Activated naive CD8-positive, alpha-beta T cell treated with anti-CD3 and anti-CD28 coated beads, Interleukin-2, amount 50 U/mL, for 24 hours (primary cell): ENCODE data around the gene SORBS1.
A peak's percentile ranks its signal among the peaks of the same experiment; 100 is the strongest.

Experiments used
- ATAC-seq: fragments of 150-1000 bp; cut with Tn5 transposase; one replicate; pipeline ENCODE4 v1.10.0; 2021
- DNase-seq: peaks from one replicate; pipeline ENCODE4 v3.0.0; 2021
- H3K27ac Mint-ChIP-seq: one replicate; pipeline ENCODE4 v1.8.0; 2021; ENCODE audit warnings: mild to moderate bottlenecking, mixed read lengths
- H3K27me3 Mint-ChIP-seq: one replicate; pipeline ENCODE4 v1.8.0; 2021; ENCODE audit warnings: mixed read lengths
- H3K36me3 Mint-ChIP-seq: one replicate; pipeline ENCODE4 v1.8.0; 2021; ENCODE audit warnings: low read depth, mixed read lengths
- H3K4me1 Mint-ChIP-seq: one replicate; pipeline ENCODE4 v1.8.0; 2021; ENCODE audit warnings: mixed read lengths
- H3K4me3 Mint-ChIP-seq: one replicate; pipeline ENCODE4 v1.8.0; 2021; ENCODE audit warnings: mild to moderate bottlenecking, moderate library complexity, mixed read lengths
- H3K9me3 Mint-ChIP-seq: one replicate; pipeline ENCODE4 v1.8.0; 2021; ENCODE audit warnings: mixed read lengths

SORBS1 gene

DNA sequence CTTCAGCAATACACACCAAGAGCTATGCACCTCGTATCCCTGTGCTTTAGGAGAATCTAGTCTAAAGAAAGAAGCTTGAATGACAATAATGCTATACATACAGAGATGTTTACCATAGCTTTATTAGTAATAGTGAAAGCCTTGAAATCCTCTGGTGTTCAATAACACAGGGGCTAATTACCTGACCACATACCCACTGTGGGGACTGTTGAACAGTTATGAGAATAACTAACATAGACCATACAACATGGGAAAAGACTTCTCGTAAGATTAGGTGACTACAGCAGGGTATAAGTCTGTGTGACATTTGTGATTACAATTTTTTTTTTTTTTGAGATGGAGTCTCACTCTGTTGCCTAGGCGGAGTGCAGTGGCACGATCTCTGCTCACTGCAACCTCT lies 111.0 kb downstream of the SORBS1 start:
- no peak for ATAC-seq
- Mint-ChIP-seq H3K4me1 (no peaks in the 10 kb centered on the region), H3K36me3 (no peaks in the 10 kb centered on the region), H3K27me3 (peaks cover 5% of the 10 kb centered on the region), H3K9me3 (no peaks in the 10 kb centered on the region), H3K4me3 (no peak overlapping the region), H3K27ac (no peak overlapping the region)
- no peak for DNase-seq

DNA sequence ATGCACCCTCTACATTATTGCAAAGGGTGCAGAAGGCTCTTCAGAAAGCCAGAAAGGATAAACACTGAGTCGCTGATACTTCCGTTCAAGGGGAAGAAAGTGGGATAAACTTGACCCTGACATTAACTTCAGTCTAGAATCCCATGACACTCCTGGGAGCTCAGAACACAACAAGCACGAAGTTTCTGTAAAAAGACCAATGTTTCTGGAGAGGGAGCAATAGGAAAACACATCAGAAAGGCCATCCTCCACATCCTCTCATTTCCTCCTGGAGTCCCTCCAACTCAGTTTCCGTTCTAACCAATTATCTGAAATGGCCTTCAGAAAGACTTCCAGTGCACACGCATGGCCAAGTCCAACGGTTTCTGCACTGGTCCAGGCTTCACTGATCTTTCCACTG lies 113.5 kb downstream of the SORBS1 start:
- Mint-ChIP-seq H3K36me3 (no peaks in the 10 kb centered on the region), H3K4me1 (no peaks in the 10 kb centered on the region), H3K4me3 (no peak overlapping the region), H3K27ac (no peak overlapping the region), H3K9me3 (no peaks in the 10 kb centered on the region), H3K27me3 (peaks cover 5% of the 10 kb centered on the region)
- ATAC-seq, result no peak
- DNase-seq, result no peak

DNA sequence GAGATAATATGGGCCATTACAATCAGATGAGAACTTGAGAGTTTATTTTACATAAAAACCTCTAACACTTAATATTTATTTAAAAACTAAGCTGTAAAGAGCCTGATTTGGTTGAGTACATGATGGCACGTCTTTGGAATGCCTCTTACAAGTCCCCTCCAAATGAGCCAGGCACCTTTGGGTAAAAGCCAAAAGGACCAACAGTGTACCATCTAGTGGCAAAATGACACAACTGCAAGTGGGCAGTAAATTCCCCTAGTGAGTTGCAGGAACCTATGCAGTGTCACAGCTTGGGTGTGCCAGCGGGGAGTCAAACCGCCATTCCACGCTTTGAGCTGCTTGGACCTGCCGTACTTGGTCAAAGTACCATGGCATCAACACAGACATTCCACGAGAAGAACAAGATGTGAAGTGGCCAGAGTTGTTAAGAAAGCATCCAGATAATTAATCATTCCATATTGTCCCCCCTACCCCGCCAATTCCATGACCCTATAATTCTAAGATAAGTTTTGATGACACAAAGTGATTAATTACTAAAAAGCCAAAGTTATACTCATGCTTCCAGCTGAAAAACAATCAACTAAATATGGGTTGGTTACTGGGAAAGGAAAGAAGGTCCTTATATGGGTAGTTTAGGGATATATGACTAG lies 115.2 kb downstream of the SORBS1 start:
- H3K4me3 Mint-ChIP-seq, result no peak overlapping the region
- peak; percentile 54 for ATAC-seq

DNA sequence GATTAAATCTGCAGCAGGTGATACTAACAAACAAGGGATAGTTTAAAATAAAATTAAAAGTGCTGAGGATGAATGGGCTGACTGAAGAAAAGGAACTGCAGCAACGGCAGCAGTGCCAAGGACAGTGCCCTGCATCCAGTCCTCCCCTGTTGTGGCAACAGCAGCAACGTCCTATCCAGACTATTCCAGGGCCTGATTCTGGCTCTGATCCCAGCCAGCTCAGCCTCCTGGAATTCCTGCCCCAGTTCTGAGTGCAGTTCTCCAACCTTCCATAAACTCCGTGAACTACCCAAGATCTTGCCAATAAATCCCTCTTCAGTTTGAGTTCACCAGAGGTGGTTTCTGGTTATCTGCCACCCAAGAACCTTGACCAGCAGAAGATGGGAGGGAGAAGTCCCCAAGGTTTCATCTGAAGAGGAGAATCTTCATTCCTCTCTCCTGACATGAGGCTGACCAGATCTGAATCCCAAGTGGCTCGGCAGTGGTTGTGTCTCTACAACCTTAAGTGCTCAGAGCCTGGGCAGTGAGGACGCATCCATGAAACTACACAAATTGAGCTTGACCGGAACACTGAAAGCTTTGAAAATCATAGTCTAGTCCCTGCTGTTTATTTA lies 115.8 kb downstream of the SORBS1 start:
- Mint-ChIP-seq H3K27me3 (peaks cover 5% of the 10 kb centered on the region), H3K36me3 (no peaks in the 10 kb centered on the region), H3K9me3 (no peaks in the 10 kb centered on the region), H3K27ac (no peak overlapping the region), H3K4me3 (no peak overlapping the region), H3K4me1 (peaks cover 8% of the 10 kb centered on the region)
- no peak for DNase-seq
- ATAC-seq, result no peak

More for the DNA sequence above, 115.2 kb downstream of the SORBS1 start:
- Mint-ChIP-seq H3K9me3 (no peaks in the 10 kb centered on the region), H3K4me1 (peaks cover 4% of the 10 kb centered on the region), H3K27me3 (peaks cover 5% of the 10 kb centered on the region), H3K36me3 (no peaks in the 10 kb centered on the region), H3K27ac (no peak overlapping the region)
- DNase-seq, result peak; percentile 26

DNA sequence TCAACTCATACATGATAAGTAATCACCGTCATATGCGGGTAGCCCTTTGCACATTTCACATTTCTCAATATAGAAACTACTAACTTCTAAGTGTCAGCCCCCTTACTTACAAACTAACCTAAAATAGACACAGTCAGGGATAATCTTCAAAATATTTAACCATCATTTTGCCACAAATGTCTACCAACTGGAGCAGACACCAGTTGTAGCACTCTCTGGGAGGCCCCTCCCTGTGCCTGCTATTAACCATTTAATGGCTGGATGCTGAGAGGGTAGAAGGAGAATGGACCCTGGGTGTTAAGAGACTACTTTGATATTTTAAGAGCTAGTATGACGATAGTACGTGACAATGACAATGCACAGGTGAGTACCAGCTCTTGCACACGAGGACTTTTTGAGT lies 116.4 kb downstream of the SORBS1 start:
- Mint-ChIP-seq H3K27me3 (peaks cover 5% of the 10 kb centered on the region), H3K27ac (no peak overlapping the region)

DNA sequence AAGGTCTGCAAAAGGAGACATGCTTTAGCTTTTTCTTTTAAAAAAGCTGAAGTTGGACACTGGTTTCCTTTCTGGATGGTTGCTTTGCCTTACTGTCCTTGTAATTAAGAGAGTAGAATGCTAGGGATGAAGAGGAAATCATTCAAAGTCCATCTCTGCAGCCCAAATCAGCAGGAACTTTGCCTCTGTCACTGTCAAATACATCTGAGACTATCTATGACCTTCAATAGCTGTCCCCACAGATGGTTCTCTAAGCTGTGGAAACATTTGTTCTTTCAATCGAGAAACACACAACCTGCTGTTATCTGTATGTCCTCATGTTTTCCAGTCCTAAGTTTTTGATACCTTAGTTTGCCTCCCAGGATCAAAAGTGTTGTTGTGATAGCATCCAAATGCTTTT lies 117.5 kb downstream of the SORBS1 start:
- no peak overlapping the region for H3K27ac Mint-ChIP-seq
- H3K4me1 Mint-ChIP-seq, result peaks cover 8% of the 10 kb centered on the region
- H3K4me3 Mint-ChIP-seq, result no peak overlapping the region
- H3K9me3 Mint-ChIP-seq, result no peaks in the 10 kb centered on the region
- H3K27me3 Mint-ChIP-seq, result peaks cover 5% of the 10 kb centered on the region
- no peaks in the 10 kb centered on the region for H3K36me3 Mint-ChIP-seq
- DNase-seq (no peak), ATAC-seq (no peak)

More for the DNA sequence above, 116.4 kb downstream of the SORBS1 start:
- no peak for DNase-seq
- no peak overlapping the region for H3K4me3 Mint-ChIP-seq
- ATAC-seq, result no peak
- H3K36me3 Mint-ChIP-seq, result no peaks in the 10 kb centered on the region
- no peaks in the 10 kb centered on the region for H3K9me3 Mint-ChIP-seq
- peaks cover 8% of the 10 kb centered on the region for H3K4me1 Mint-ChIP-seq

DNA sequence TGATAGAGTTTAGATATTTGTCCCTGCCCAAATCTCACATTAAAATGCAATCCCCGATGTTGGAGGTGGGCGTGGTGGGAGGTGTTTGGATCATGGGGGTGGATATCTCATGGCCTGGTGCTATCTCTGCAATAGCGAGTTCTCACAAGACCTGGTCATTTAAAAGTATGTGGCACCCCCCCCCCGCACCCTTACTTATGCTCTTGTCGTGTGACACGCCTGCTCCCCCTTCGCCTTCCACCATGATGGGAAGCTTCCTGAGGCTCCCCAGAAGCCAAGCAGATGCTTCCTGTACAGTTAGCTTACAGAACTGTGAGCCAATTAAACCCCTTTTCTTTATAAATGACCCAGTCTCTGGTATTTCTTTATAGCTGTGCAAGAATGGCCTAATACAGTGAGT lies 118.8 kb downstream of the SORBS1 start:
- DNase-seq (no peak), ATAC-seq (no peak)
- Mint-ChIP-seq H3K27ac (no peak overlapping the region), H3K4me1 (peaks cover 8% of the 10 kb centered on the region), H3K9me3 (no peaks in the 10 kb centered on the region), H3K27me3 (peaks cover 5% of the 10 kb centered on the region), H3K4me3 (no peak overlapping the region), H3K36me3 (no peaks in the 10 kb centered on the region)

DNA sequence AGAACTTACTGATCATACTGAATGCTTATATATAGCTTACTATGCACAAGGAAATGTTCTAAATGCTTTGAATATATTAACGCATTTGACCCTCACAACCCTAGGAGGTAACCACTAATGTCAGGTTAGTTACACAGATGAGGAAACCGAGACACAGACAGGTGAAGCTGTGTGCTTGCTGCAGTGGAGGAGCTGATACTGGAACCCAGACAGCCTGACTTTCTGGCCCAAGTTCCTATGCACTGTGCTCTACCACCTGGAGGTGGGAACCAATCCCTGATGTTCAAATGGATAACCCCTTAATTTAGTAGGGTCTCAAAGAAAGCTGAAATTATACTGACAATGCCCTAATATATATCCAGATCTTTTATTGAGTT lies 119.6 kb downstream of the SORBS1 start:
- H3K4me3 Mint-ChIP-seq, result no peak overlapping the region

DNA sequence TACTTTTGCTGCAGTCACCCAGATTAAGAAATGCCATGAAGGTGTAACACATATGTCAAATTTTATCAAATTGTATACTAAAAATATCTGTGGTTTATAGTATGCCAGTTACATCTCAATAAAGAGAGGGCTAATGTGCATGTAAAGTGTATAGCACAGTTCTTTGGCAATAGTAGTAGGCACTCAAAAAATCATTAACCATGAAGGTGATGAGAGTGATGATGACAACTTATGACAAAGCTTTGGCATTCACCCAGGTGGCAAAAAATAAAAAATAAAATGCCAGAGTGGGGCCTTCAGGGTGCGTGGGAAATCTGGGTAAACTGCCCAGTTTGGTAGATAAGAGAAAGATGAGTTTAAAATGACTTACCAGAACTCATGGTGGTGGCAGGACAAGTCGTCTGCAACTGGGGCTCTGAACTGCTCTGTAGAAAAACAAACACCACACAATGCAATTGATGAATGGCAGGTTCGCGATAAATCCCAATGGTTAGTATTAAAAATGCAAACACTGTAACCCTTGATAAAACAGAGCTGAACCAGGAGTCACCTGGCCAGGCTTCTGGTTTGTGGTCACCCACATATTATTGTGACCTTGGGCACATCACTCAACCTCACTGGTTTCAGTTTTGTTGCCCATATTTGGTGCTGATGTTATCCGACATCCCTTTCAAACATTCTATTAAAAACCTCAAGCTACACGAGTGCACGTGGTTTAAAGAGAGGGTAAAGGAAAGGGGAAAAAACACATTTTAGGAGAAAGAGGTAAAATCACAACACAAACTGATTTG lies 120.2 kb downstream of the SORBS1 start:
- H3K4me3 Mint-ChIP-seq, result no peak overlapping the region
- no peaks in the 10 kb centered on the region for H3K9me3 Mint-ChIP-seq
- H3K4me1 Mint-ChIP-seq, result peaks cover 8% of the 10 kb centered on the region
- ATAC-seq, result peak; percentile 57
- H3K27ac Mint-ChIP-seq, result no peak overlapping the region
- H3K27me3 Mint-ChIP-seq, result peaks cover under 1% of the 10 kb centered on the region
- DNase-seq, result no peak
- H3K36me3 Mint-ChIP-seq, result no peaks in the 10 kb centered on the region

More for the DNA sequence above, 119.6 kb downstream of the SORBS1 start:
- Mint-ChIP-seq H3K27me3 (peaks cover 3% of the 10 kb centered on the region), H3K9me3 (no peaks in the 10 kb centered on the region), H3K27ac (no peak overlapping the region), H3K4me1 (peaks cover 8% of the 10 kb centered on the region), H3K36me3 (no peaks in the 10 kb centered on the region)
- ATAC-seq, result no peak
- no peak for DNase-seq

DNA sequence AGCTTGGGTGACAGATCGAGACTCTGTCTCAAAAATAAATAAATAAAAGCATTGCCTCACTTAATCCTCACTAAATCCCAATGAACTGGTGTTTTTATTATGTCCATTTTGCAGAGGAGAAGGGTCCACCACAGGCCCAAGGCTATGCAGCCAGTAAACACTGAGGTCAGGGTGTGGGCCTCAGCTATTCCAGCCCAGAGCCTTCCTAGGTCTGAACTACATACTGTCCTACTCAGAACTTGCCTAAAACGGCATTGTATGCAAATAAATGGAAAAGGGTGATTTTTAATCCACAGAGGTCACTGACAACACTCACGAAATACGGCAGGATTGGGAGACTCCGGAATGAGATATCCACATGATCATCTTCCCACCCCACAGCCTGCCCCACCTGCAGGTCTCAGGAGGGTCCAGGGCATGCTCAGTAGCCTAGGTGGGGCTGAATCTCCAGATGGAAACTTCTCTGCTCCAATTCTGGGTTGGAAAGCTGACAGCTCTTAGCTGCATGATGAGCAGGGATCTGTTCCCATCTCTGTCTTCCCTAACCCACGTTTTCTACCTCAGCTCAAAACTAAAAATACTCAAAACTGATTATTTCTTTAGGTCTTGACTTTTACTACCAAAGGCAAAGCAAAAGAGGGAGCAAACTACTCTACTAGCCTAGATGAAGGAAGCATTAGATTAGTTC lies 121.0 kb downstream of the SORBS1 start:
- H3K36me3 Mint-ChIP-seq, result no peaks in the 10 kb centered on the region
- no peak overlapping the region for H3K27ac Mint-ChIP-seq
- no peaks in the 10 kb centered on the region for H3K27me3 Mint-ChIP-seq
- H3K4me1 Mint-ChIP-seq, result peaks cover 8% of the 10 kb centered on the region
- no peak overlapping the region for H3K4me3 Mint-ChIP-seq
- DNase-seq, result no peak
- no peak for ATAC-seq
- H3K9me3 Mint-ChIP-seq, result no peaks in the 10 kb centered on the region

DNA sequence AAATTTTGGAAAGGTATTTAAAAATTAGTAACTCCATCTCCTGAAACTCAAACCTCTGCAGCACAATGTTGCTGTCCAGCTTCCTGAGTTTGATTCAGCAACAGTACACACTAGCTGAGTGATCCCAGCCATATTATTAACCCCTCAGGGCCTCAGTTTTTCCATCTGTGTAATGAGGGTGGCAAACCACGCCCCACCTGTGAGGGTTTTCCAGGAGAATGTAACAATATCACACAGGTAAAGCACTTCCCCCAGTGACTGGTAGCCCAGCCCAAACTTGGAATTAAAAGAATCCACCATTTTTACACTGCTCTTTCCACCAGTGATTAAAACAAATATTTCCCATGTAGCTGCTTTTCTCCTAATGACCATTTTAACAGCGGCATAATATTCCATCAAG lies 122.4 kb downstream of the SORBS1 start:
- H3K4me3 Mint-ChIP-seq, result no peak overlapping the region
- ATAC-seq (no peak), DNase-seq (no peak)
- no peak overlapping the region for H3K27ac Mint-ChIP-seq
- peaks cover 8% of the 10 kb centered on the region for H3K4me1 Mint-ChIP-seq
- H3K36me3 Mint-ChIP-seq, result no peaks in the 10 kb centered on the region
- H3K27me3 Mint-ChIP-seq, result no peaks in the 10 kb centered on the region
- H3K9me3 Mint-ChIP-seq, result no peaks in the 10 kb centered on the region

DNA sequence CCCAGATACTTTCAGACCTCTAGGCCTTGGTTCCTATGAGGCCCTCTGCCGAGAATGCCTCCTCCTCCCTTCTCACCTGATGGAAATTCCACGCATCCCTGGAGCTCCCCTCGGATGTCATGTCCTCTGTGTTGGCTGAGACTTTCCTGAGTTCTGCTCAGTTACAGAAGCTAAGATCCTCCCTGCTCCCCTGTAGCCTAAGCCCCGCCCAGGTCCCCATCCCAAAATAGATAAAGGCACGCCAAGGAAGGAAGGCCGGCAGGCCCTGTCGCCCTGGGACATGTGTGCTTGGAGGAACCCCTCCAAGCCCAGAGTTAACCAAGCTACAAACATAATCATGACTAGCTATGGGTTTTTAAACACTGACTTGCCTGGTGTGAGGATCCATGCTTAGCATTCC lies 123.5 kb downstream of the SORBS1 start:
- Mint-ChIP-seq H3K9me3 (no peaks in the 10 kb centered on the region), H3K36me3 (no peaks in the 10 kb centered on the region), H3K27ac (no peak overlapping the region), H3K4me1 (peaks cover 8% of the 10 kb centered on the region), H3K4me3 (no peak overlapping the region), H3K27me3 (no peaks in the 10 kb centered on the region)
- DNase-seq, result no peak
- ATAC-seq, result no peak

DNA sequence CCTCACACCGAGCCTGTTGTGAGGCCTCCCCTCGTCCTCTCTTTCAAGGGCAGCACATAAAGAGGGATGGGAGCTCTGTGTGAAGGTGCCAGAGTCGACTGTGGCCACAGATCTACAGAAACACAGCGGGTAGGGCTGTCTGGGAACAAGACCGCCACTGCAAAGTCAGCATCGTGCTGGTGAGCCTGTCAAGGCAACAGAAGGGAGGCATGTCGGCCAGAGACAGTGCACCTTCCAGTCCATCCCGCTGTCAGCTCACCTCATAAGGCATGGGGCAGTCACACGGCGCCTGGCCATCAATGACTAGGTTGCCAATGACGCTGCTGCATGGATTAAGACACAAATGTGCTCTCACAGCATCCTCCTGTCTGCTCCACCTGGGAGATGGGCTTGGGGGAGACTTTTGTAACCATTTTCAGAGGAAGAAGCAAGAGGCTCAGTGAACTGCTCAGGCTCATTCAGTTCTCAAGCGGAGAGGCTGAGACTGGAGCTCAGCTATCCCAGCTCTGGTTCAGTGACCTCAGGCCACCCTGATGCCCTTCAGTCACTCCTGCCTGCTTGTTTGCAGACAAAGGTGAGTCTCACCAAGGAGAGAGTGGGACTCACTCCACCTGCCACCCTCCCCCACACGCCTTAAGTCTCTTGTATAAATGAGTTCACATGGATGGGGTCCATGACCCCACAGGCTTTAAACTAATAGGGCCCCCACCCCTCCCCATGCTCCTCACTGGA lies 125.5 kb downstream of the SORBS1 start:
- Mint-ChIP-seq H3K9me3 (no peaks in the 10 kb centered on the region), H3K27me3 (no peaks in the 10 kb centered on the region), H3K36me3 (no peaks in the 10 kb centered on the region), H3K27ac (no peak overlapping the region), H3K4me3 (no peak overlapping the region), H3K4me1 (peaks cover under 1% of the 10 kb centered on the region)
- ATAC-seq (no peak), DNase-seq (no peak)

DNA sequence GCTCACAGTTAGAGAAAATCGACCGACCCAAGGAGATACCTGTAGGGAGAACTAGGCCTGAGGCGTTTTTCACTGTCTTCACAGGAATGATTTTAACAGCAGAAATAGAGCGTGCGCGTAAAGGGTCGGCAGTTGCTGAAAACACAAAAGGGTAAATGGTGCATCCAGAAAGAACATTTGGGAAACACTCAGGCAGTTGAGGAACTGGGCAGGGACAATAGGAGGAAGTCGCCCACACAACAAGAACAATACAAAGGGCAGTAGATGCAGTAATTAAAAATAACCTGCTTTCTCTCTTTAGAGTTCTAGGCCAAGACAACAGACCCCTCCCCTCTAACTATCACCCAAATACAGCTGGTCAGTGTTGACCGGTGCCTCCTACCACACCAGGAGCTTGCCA lies 126.6 kb downstream of the SORBS1 start:
- no peaks in the 10 kb centered on the region for H3K4me1 Mint-ChIP-seq
- H3K9me3 Mint-ChIP-seq, result no peaks in the 10 kb centered on the region
- H3K27me3 Mint-ChIP-seq, result no peaks in the 10 kb centered on the region
- DNase-seq (no peak), ATAC-seq (no peak)
- no peak overlapping the region for H3K4me3 Mint-ChIP-seq
- no peak overlapping the region for H3K27ac Mint-ChIP-seq
- no peaks in the 10 kb centered on the region for H3K36me3 Mint-ChIP-seq
